Ishikawa (cell line): ENCODE results near the gene BANF2.

Source experiments
- CEBPB ChIP-seq: IDR thresholded peaks from 2 replicates; pipeline ENCODE4 v1.6.1; 2012
- CREB1 ChIP-seq: IDR thresholded peaks from 2 replicates; pipeline ENCODE4 v1.6.1; 2012; ENCODE audit warnings: low read depth
- EGR1 ChIP-seq: IDR thresholded peaks from 2 replicates; pipeline ENCODE4 v1.6.1; 2012
- EP300 ChIP-seq: IDR thresholded peaks from 2 replicates; pipeline ENCODE4 v1.6.1; 2012; ENCODE audit warnings: borderline replicate concordance
- FOXM1 ChIP-seq: IDR thresholded peaks from 2 replicates; pipeline ENCODE4 v1.6.1; 2012; ENCODE audit warnings: low read depth, borderline replicate concordance
- MAX ChIP-seq: IDR thresholded peaks from 2 replicates; pipeline ENCODE4 v1.6.1; 2012
- NFIC ChIP-seq: IDR thresholded peaks from 2 replicates; pipeline ENCODE4 v1.6.1; 2012
- RAD21 ChIP-seq: IDR thresholded peaks from 2 replicates; pipeline ENCODE4 v1.6.1; 2012; ENCODE audit warnings: low read depth
- REST ChIP-seq: IDR thresholded peaks from 2 replicates; pipeline ENCODE4 v1.6.1; 2012; ENCODE audit warnings: low read depth, mild to moderate bottlenecking
- TAF1 ChIP-seq: IDR thresholded peaks from 2 replicates; pipeline ENCODE4 v1.6.1; 2012; ENCODE audit warnings: low read depth, mild to moderate bottlenecking
- TCF12 ChIP-seq: IDR thresholded peaks from 2 replicates; pipeline ENCODE4 v1.6.1; 2012; ENCODE audit warnings: low read depth
- TEAD4 ChIP-seq: IDR thresholded peaks from 2 replicates; pipeline ENCODE4 v1.6.1; 2012
- YY1 ChIP-seq: IDR thresholded peaks from 2 replicates; pipeline ENCODE4 v1.6.1; 2012; ENCODE audit warnings: low read depth
- ZBTB7A ChIP-seq: IDR thresholded peaks from 2 replicates; pipeline ENCODE4 v1.6.1; 2012; ENCODE audit warnings: low read depth
- TF ChIP-seq, protein P1 (sequence below): IDR thresholded peaks from 2 replicates; pipeline ENCODE4 v1.6.1; 2012

BANF2 gene

DNA sequence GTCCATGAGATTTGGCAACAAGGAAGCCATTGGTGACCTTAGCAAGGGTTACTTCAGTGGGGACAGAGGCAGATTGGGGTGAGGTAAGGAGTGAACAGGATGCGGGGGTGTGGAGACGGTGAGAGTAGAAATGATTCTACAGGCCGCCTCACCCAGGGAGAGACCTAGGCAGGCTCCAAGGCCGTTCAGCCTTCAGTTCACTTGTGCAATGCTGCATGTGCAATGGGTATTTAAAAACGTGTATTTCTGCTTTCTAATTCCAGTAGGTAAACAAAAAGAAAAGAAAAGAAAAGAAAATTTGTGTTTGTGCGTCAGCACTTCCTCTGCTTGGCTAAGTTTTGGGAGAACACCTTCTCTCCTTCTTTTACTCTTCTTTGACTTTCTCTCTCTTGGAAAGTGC lies 56.8 kb downstream of the BANF2 start:
- TF ChIP-seq CREB1 (no peak), ZBTB7A (no peak), TAF1 (no peak), CEBPB (no peak), RAD21 (no peak), REST (no peak), TEAD4 (no peak), YY1 (no peak), TCF12 (no peak), FOXM1 (no peak), EGR1 (no peak), EP300 (no peak), NFIC (no peak), MAX (no peak)
- TF ChIP-seq, protein P1, sequence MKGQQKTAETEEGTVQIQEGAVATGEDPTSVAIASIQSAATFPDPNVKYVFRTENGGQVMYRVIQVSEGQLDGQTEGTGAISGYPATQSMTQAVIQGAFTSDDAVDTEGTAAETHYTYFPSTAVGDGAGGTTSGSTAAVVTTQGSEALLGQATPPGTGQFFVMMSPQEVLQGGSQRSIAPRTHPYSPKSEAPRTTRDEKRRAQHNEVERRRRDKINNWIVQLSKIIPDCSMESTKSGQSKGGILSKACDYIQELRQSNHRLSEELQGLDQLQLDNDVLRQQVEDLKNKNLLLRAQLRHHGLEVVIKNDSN, result no peak

DNA sequence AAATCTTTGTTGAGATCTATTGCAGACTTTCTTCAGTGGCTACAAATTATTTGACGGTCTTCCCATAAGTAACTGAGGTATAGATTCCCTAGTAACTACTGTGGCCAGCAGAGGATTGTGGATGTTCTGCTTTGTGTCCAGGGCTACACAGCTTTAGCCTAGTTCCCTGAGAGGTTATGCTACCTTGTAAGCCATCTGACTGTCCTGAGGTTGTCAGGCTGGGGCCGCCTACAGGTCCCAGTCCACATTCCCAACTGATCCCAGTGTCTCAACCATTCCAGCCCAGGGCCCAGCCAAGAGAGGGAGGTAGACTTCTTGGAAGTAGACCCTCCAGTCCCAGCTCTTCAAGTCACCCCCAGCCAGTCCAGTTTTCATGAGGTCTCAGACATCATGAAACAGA lies 57.7 kb downstream of the BANF2 start:
- TF ChIP-seq EP300, result no peak
- TF ChIP-seq ZBTB7A, result no peak
- no peak for TF ChIP-seq EGR1
- TF ChIP-seq TEAD4, result no peak
- TF ChIP-seq REST, result no peak
- no peak for TF ChIP-seq FOXM1
- no peak for TF ChIP-seq MAX
- no peak for TF ChIP-seq NFIC
- no peak for TF ChIP-seq TAF1
- TF ChIP-seq CEBPB, result no peak
- TF ChIP-seq YY1, result no peak
- no peak for TF ChIP-seq RAD21

- TF ChIP-seq TEAD4 (no peak), MAX (no peak), EGR1 (no peak), YY1 (no peak), EP300 (no peak), FOXM1 (no peak), TAF1 (no peak), TCF12 (no peak), REST (no peak), RAD21 (no peak), NFIC (no peak), ZBTB7A (no peak), CREB1 (no peak), CEBPB (no peak)
- TF ChIP-seq, protein P1, result no peak
Observed at GRCh38 chr20:17758010-17758409, 58.2 kb downstream of the BANF2 start.

DNA sequence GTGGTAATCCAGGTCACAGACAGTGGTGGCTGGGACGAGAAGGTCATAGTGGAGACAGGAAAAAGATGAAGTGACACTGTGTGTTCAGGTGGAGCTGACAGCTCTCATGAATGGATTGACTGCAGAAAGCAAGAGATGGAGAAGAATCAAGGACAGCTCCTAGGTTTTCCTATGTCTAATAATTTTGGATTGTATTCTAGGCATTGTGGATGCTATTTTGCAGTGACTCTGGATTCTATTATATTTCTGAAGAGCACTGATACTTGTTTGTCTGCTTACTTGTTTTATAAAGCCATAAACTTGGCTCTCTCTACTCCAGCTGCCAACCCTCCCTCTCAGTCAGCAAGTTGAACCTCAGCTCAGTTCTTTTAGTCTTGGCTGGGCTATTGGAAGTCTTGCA lies 58.7 kb downstream of the BANF2 start:
- TF ChIP-seq FOXM1 (no peak), CEBPB (no peak), YY1 (no peak), EP300 (no peak), CREB1 (no peak), TEAD4 (no peak), TAF1 (no peak), ZBTB7A (no peak), MAX (no peak), RAD21 (no peak), TCF12 (no peak), REST (no peak), NFIC (no peak), EGR1 (no peak)
- TF ChIP-seq, protein P1, result no peak
